ENCODE data around the gene TNC.

TNC gene

GRCh38 chr9:115122937-115123336, 5.0 kb upstream of the TNC start:
- no peak for DNase-seq (ENCODE audit: insufficient read length, low spot score)
- FAIRE-seq: no peak
- no peak for TF ChIP-seq POLR2A (IDR thresholded peaks at IDR 0.05; ENCODE audit: low read depth, low read length)

DNA sequence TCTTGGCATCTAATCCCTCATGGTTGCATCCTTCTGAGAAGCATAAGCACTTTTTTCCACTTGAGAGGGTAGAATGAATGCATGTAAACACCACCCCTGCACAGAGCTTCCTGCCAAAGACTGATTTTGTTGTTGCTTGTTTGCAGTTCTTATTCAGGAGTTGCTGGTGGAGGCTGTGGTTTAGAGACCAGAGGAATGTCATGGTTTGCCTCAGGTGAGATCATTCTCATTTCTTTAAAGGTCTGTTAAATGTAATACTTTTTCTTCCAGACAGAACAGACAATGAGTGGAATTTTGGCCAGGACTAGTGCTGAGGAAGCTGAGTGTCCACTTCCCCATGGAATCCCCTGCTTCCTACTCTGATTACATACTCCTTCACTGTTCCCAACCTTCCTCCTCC, 3.2 kb upstream of the TNC start:
- peak; percentile 70 for FAIRE-seq
- no peak for TF ChIP-seq POLR2A (IDR thresholded peaks at IDR 0.05; ENCODE audit: low read depth, low read length)

DNA sequence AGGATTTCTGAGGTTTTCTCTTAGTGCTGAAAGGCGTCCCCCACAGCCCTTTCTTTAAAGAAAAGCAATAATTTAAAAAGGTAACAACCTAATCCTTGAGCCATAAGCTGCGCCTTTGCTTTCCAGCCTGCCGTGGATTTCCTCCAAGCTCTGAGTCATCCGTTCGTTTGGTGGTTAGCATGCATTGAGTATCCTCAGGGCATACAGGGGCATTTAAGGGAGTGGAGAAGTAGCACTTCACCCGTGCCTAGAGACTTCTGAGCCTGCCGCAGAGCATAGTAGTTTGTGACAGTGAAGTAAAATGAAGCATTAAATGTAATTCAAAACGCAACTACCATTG, 892 bp upstream of the TNC start:
- FAIRE-seq (peak; percentile 99), DNase-seq (ENCODE audit: insufficient read length, low spot score) (peak; percentile 92)
- no peak for TF ChIP-seq POLR2A (IDR thresholded peaks at IDR 0.05; ENCODE audit: low read depth, low read length)

More for the DNA sequence above, 3.2 kb upstream of the TNC start:
- DNase-seq (ENCODE audit: insufficient read length, low spot score): no peak

- no peak for TF ChIP-seq POLR2A (IDR thresholded peaks at IDR 0.05; ENCODE audit: low read depth, low read length)
- FAIRE-seq: no peak
- DNase-seq (ENCODE audit: insufficient read length, low spot score): no peak
Observed at GRCh38 chr9:115116421-115117284, 1.3 kb downstream of the TNC start.

GRCh38 chr9:115115924-115116323, 2.0 kb downstream of the TNC start:
- peak; percentile 72 for DNase-seq (ENCODE audit: insufficient read length, low spot score)
- peak; percentile 92 for FAIRE-seq
- TF ChIP-seq POLR2A (IDR thresholded peaks at IDR 0.05; ENCODE audit: low read depth, low read length): no peak

DNA sequence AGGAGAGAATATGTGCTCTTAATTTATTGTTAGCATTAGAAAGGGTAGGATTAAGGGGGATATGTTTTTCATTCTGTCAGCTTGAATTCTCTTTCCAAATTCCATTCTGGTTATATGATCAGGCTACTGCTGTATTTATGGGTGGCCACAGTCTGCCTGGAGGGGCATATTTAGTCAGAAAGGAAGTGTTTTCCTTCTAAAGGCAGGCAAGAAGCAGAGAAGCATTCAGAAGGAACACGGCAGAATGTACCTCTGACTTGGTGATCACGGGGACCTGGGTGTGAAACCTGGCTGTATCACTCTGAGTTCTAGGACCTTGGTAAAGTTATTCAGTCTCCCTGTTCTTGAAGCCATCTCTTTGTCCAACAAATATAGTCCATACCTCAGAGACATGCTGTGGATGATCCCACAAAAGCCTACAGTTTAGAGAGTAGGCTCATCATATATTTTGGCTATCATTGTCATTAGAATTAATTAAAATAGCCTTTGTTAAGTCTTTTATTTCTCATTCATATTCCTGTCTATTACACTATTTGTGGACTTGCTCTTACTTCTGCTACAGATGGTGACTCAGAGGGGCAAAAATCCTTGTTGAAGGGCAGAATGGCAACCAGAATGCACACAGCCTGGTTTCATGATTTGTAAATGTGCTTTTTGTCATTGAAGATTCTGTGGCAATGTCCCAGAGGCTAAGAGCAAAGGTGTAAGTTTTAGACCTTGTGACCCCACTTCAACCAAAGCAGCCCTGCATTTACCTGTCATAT, 2.7 kb downstream of the TNC start:
- peak; percentile 6 for FAIRE-seq

DNA sequence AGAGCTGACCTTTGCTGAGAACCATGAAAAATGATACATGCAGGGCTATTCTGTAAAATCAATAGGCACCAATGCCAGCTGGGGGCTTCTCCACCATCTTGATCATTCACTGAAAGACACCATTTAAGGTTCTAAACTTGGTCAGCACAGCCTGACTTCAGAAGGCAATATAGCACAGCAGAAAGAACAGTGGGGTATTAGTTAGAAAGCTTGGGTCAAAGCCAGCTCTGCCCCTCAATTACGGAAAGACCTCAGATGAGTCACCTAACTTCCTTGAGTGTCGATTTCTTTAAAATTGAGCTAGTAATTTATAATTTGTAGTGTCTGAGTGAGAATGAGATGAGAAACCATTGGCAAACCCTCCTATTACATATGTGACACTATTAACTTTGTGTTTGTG, 3.4 kb downstream of the TNC start:
- DNase-seq (ENCODE audit: insufficient read length, low spot score) (no peak), FAIRE-seq (no peak)
- no peak for TF ChIP-seq POLR2A (IDR thresholded peaks at IDR 0.05; ENCODE audit: low read depth, low read length)

More for the DNA sequence above, 2.7 kb downstream of the TNC start:
- DNase-seq (ENCODE audit: insufficient read length, low spot score): peak; percentile 25
- TF ChIP-seq POLR2A (IDR thresholded peaks at IDR 0.05; ENCODE audit: low read depth, low read length): no peak

- FAIRE-seq (no peak), DNase-seq (ENCODE audit: insufficient read length, low spot score) (no peak)
- no peak for TF ChIP-seq POLR2A (IDR thresholded peaks at IDR 0.05; ENCODE audit: low read depth, low read length)
Observed at GRCh38 chr9:115114084-115114483, 3.9 kb downstream of the TNC start.

GRCh38 chr9:115111874-115112273, 6.1 kb downstream of the TNC start:
- no peak for DNase-seq (ENCODE audit: insufficient read length, low spot score)
- no peak for TF ChIP-seq POLR2A (IDR thresholded peaks at IDR 0.05; ENCODE audit: low read depth, low read length)
- no peak for FAIRE-seq

DNA sequence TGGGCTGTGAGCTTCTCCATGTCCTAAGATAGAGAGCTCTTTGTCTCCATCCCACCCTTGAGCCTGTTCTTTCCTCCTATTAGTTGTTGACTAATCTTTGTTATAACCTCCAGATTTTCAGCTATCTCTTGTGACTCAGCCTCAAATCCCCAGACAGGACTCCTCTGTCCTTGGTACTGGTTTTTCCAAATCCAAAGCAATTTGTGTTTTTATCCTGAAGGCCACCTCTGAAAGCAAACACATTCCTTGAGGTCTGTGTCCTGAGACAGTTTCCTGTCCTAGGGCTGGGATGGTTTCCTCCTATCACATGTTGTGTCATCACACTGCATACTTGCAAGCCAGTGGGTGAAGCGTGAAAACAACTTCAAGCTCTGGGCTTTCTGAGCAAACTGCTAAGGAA, 8.5 kb downstream of the TNC start:
- peak; percentile 85 for FAIRE-seq
- TF ChIP-seq POLR2A (IDR thresholded peaks at IDR 0.05; ENCODE audit: low read depth, low read length): no peak
- DNase-seq (ENCODE audit: insufficient read length, low spot score): no peak

GRCh38 chr9:115107701-115108100, 10.3 kb downstream of the TNC start:
- FAIRE-seq (no peak), DNase-seq (ENCODE audit: insufficient read length, low spot score) (no peak)
- no peak for TF ChIP-seq POLR2A (IDR thresholded peaks at IDR 0.05; ENCODE audit: low read depth, low read length)

DNA sequence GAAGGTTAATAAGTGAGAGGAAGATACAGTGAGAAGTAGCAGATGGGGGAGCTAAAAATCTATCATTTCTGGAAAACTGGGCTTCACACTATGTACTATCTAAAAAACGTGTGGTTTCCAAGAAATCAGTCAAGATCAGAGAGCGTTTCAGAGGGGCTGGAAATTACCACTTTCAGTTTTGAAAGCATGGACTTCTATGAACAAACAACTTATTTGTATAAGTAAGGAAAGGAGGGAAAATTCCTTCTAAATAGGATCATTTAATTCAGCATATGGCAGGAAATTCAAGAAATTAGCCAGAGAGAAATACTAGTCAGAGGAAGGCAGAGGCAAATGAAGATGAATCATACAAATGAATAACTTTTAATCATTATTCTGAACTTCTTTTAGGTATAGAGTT, 11.3 kb downstream of the TNC start:
- no peak for TF ChIP-seq POLR2A (IDR thresholded peaks at IDR 0.05; ENCODE audit: low read depth, low read length)
- DNase-seq (ENCODE audit: insufficient read length, low spot score): no peak
- peak; percentile 84 for FAIRE-seq

- TF ChIP-seq POLR2A (IDR thresholded peaks at IDR 0.05; ENCODE audit: low read depth, low read length): no peak
- DNase-seq (ENCODE audit: insufficient read length, low spot score): no peak
- peak; percentile 38 for FAIRE-seq
Observed at GRCh38 chr9:115106001-115106400, 12.0 kb downstream of the TNC start.

- peak; percentile 89 for FAIRE-seq
- DNase-seq (ENCODE audit: insufficient read length, low spot score): no peak
- no peak for TF ChIP-seq POLR2A (IDR thresholded peaks at IDR 0.05; ENCODE audit: low read depth, low read length)
Observed at GRCh38 chr9:115104908-115105307, 13.0 kb downstream of the TNC start.

Data from H54 (cell line).